OCI-LY7 (cell line): Measurements from ENCODE around the gene UBE3D. TPM values are rescaled to one million over a fixed set of nuclear protein-coding genes. Genes with fewer than 3 reads are reported as not detected.

Experiments
- BruUV-seq: library from RNA; stranded (reverse); fragments of 400-500 nt; replicated peaks from 2 replicates; lab custom pipeline; 2021; lab: Mats Ljungman, UMichigan
- CTCF ChIA-PET: fragments of 300-600 bp; sonication (Branson Sonifier 250); formaldehyde crosslinking; loops from one replicate; lab custom pipeline; 2022; ENCODE audit warnings: antibody characterized with exemption; ENCODE audit not compliant: unreplicated experiment; lab: Charles Lee
- POLR2A ChIA-PET: fragments of 300-600 bp; sonication (Branson Sonifier 250); formaldehyde crosslinking; loops from one replicate; lab custom pipeline; 2022; ENCODE audit warnings: antibody characterized with exemption; lab: Charles Lee
- DNase-seq: peaks from one replicate; pipeline ENCODE4 v3.0.0-alpha.2; 2015; ENCODE audit warnings: low spot score
- H2AFZ ChIP-seq: fragments of 200-600 bp; sonication (generic), shearing (Covaris generic); 2 replicates; pipeline ENCODE4 v1.6.1; 2014; ENCODE audit warnings: mild to moderate bottlenecking, antibody characterized with exemption, low read length, moderate library complexity
- H3K27ac ChIP-seq: fragments of 200-600 bp; sonication (generic); 2 replicates; pipeline ENCODE4 v1.5.1; 2014; ENCODE audit warnings: mixed run types, low read depth, mild to moderate bottlenecking, moderate library complexity, low read length, inconsistent platforms; ENCODE audit not compliant: poor library complexity, severe bottlenecking
- H3K36me3 ChIP-seq: fragments of 200-600 bp; sonication (generic); 2 replicates; pipeline ENCODE4 v1.6.1; 2014; ENCODE audit warnings: mild to moderate bottlenecking, antibody characterized with exemption, low read length, moderate library complexity, mixed read lengths; ENCODE audit not compliant: insufficient read depth
- H3K4me1 ChIP-seq: fragments of 200-600 bp; sonication (generic); 2 replicates; pipeline ENCODE4 v1.5.1; 2014; ENCODE audit warnings: mild to moderate bottlenecking, low read length; ENCODE audit not compliant: insufficient read depth, poor library complexity, severe bottlenecking
- H3K4me2 ChIP-seq: fragments of 200-600 bp; sonication (generic); 2 replicates; pipeline ENCODE4 v1.6.1; 2014; ENCODE audit warnings: mild to moderate bottlenecking, low read length
- H3K4me3 ChIP-seq: fragments of 200-600 bp; sonication (generic); 2 replicates; pipeline ENCODE4 v1.5.1; 2014; ENCODE audit warnings: mild to moderate bottlenecking, low read depth, low read length; ENCODE audit not compliant: poor library complexity, severe bottlenecking
- H3K79me2 ChIP-seq: fragments of 200-600 bp; sonication (generic); 2 replicates; pipeline ENCODE4 v1.6.1; 2016; ENCODE audit warnings: low read depth, mild to moderate bottlenecking, low read length, moderate library complexity, mixed read lengths; ENCODE audit not compliant: insufficient read depth
- H3K9me2 ChIP-seq: fragments of 200-600 bp; sonication (generic); 2 replicates; pipeline ENCODE4 v1.6.1; 2016; ENCODE audit warnings: mild to moderate bottlenecking, low read length, mixed read lengths; ENCODE audit not compliant: insufficient read depth
- H3K9me3 ChIP-seq: fragments of 200-600 bp; sonication (generic); 2 replicates; pipeline ENCODE4 v1.6.1; 2014; ENCODE audit warnings: mild to moderate bottlenecking, mixed run types, low read length, mixed read lengths
- H4K20me1 ChIP-seq: fragments of 200-600 bp; sonication (generic); 2 replicates; pipeline ENCODE4 v1.6.1; 2014; ENCODE audit warnings: mild to moderate bottlenecking, antibody characterized with exemption, low read length, moderate library complexity, mixed read lengths; ENCODE audit not compliant: insufficient read depth
- CTCF ChIP-seq: fragments of 200-600 bp; sonication (generic); conservative IDR thresholded peaks from 2 replicates; pipeline ENCODE4 v1.5.1; 2014; ENCODE audit warnings: mild to moderate bottlenecking, antibody characterized with exemption, low read length, moderate library complexity, mixed read lengths
- EZH2phosphoT487 ChIP-seq: fragments of 200-600 bp; sonication (generic); IDR thresholded peaks from 2 replicates; pipeline ENCODE4 v1.6.1; 2018; ENCODE audit warnings: low read depth, borderline replicate concordance, mild to moderate bottlenecking, mixed run types, antibody characterized with exemption, low read length, moderate library complexity, mixed read lengths
- intact Hi-C: fragments of 100-400 bp; cut with micrococcal nuclease; formaldehyde crosslinking; loops from one replicate; pipeline ENCODE4 v1.10.0; 2022; ENCODE audit not compliant: unreplicated experiment
- total RNA-seq, 2 experiments: library from RNA; depleted of rRNA in 1 of 2; stranded (reverse); fragments of >200 nt in 1 of 2; shearing (Covaris generic) in 1 of 2; gene quantifications; 2 replicates each; pipeline ENCODE4 v1.2.3, GENCODE V29; 2014 to 2022

Gene UBE3D
- total RNA-seq, 2 experiments from 2014 or later: 11.0 to 15.1 TPM

- no peak overlapping the region for H2AFZ ChIP-seq
- intact Hi-C loops: no loop called here
- no peak for TF ChIP-seq EZH2phosphoT487
- no peak for TF ChIP-seq CTCF
- BruUV-seq: no TSS peak
- H3K36me3 ChIP-seq: no peaks in the 10 kb centered on the region
- H4K20me1 ChIP-seq: no peaks in the 10 kb centered on the region
- H3K9me2 ChIP-seq: no peaks in the 10 kb centered on the region
- H3K4me2 ChIP-seq: no peak overlapping the region
- no peaks in the 10 kb centered on the region for H3K4me1 ChIP-seq
- H3K4me3 ChIP-seq: no peak overlapping the region
- no peak for DNase-seq
- H3K27ac ChIP-seq: no peak overlapping the region
- H3K9me3 ChIP-seq: no peaks in the 10 kb centered on the region
- POLR2A ChIA-PET: interaction anchor here (0.7 kb wide), 1 partner anchor 71 kb away, joined by 3 read pairs; no protein-coding TSS in a partner anchor
- CTCF ChIA-PET: no interaction called here
- no peaks in the 10 kb centered on the region for H3K79me2 ChIP-seq
These were observed 102.3 kb downstream of the UBE3D start for GRCh38 chr6:82963191-82963925.

GRCh38 chr6:82959385-82959941 lies 106.2 kb downstream of the UBE3D start:
- Histone ChIP-seq H3K36me3 (peaks cover 15% of the 10 kb centered on the region), H4K20me1 (no peaks in the 10 kb centered on the region)

More at GRCh38 chr6:82959385-82959941, 106.2 kb downstream of the UBE3D start:
- Histone ChIP-seq H3K79me2 (no peaks in the 10 kb centered on the region), H3K4me3 (no peak overlapping the region), H2AFZ (no peak overlapping the region), H3K9me2 (no peaks in the 10 kb centered on the region), H3K27ac (no peak overlapping the region), H3K4me1 (peaks cover 25% of the 10 kb centered on the region), H3K4me2 (no peak overlapping the region), H3K9me3 (no peaks in the 10 kb centered on the region)
- no TSS peak for BruUV-seq
- POLR2A ChIA-PET: no interaction called here
- intact Hi-C loops: no loop called here
- TF ChIP-seq CTCF (no peak), EZH2phosphoT487 (no peak)
- no peak for DNase-seq
- CTCF ChIA-PET: no interaction called here
